Measurements from ENCODE around the gene YIPF5. TPM values are rescaled to one million over a fixed set of nuclear protein-coding genes. Genes with fewer than 3 reads are reported as not detected.

Gene YIPF5
- total and polyA plus RNA-seq, 11 donors, result 4.1 to 43.9 (median 29.0) TPM

GRCh38 chr5:144173766-144174165, 3.3 kb upstream of the YIPF5 start:
- Histone ChIP-seq H3K27me3 (peaks cover 0 to 5% (median 0%) of the 10 kb centered on the region in 9 donors), H3K27ac (no peak overlapping the region), H3K36me3 (peaks cover 0 to 6% (median 2%) of the 10 kb centered on the region in 9 donors), H3K9me3 (no peaks in the 10 kb centered on the region), H3K4me1 (peaks cover 0 to 16% (median 11%) of the 10 kb centered on the region in 12 donors), H3K4me3 (no peak overlapping the region)
- WGBS, 4 donors, result 32 to 40% (median 35%) methylated on average over 3 of the region's 3 CpGs
- no peak for ATAC-seq
- TF ChIP-seq CTCF (IDR thresholded peaks at IDR 0.05) (no peak), POLR2A (IDR thresholded peaks at IDR 0.05) (no peak)
- intact Hi-C loops (cut with DNase I), result no loop called here
- DNase-seq, result no peak

GRCh38 chr5:144169904-144170275, 569 bp downstream of the YIPF5 start:
- intact Hi-C loops (cut with DNase I), result no loop called here
- ATAC-seq (no peak), DNase-seq (no peak)
- Histone ChIP-seq H3K36me3 (peaks cover 0 to 45% (median 40%) of the 10 kb centered on the region in 9 donors), H3K27me3 (peaks cover 0 to 3% (median 0%) of the 10 kb centered on the region in 9 donors), H3K9me3 (no peaks in the 10 kb centered on the region), H3K4me1 (peaks cover 0 to 33% (median 23%) of the 10 kb centered on the region in 12 donors), H3K4me3 (peak overlapping the region; percentile 56 to 95 (median 78)), H3K27ac (peak overlapping the region in 11 of 12 donors; percentile 67 to 87 (median 81))
- WGBS, 4 donors, result 1 to 3% (median 2%) methylated on average over 12 of the region's 12 CpGs
- TF ChIP-seq POLR2A (IDR thresholded peaks at IDR 0.05) (no peak), CTCF (IDR thresholded peaks at IDR 0.05) (no peak)

- DNase-seq (no peak), ATAC-seq (no peak)
- intact Hi-C loops (cut with DNase I), result no loop called here
- Histone ChIP-seq H3K27ac (no peak overlapping the region), H3K4me3 (no peak overlapping the region), H3K36me3 (peaks cover 0 to 64% (median 59%) of the 10 kb centered on the region in 9 donors), H3K4me1 (peaks cover 0 to 33% (median 23%) of the 10 kb centered on the region in 12 donors), H3K9me3 (no peaks in the 10 kb centered on the region), H3K27me3 (no peaks in the 10 kb centered on the region)
- 50 to 56% (median 53%) methylated on average over 3 of the region's 3 CpGs for WGBS, 4 donors
- TF ChIP-seq POLR2A (IDR thresholded peaks at IDR 0.05) (no peak), CTCF (IDR thresholded peaks at IDR 0.05) (no peak)
Measured at GRCh38 chr5:144167998-144168397, 2.5 kb downstream of the YIPF5 start.

- TF ChIP-seq POLR2A (IDR thresholded peaks at IDR 0.05) (no peak), CTCF (IDR thresholded peaks at IDR 0.05) (no peak)
- DNase-seq (no peak), ATAC-seq (no peak)
- Histone ChIP-seq H3K36me3 (peaks cover 0 to 77% (median 72%) of the 10 kb centered on the region in 9 donors), H3K9me3 (no peaks in the 10 kb centered on the region), H3K4me3 (no peak overlapping the region), H3K4me1 (peaks cover 0 to 34% (median 25%) of the 10 kb centered on the region in 12 donors), H3K27me3 (no peaks in the 10 kb centered on the region), H3K27ac (no peak overlapping the region)
- intact Hi-C loops (cut with DNase I), result no loop called here
- 86 to 93% (median 89%) methylated on average over 1 of the region's 1 CpG for WGBS, 4 donors
Measured at GRCh38 chr5:144166696-144167095, 3.8 kb downstream of the YIPF5 start.

Measured in heart left ventricle (tissue), 16 donors.